HFFc6 (cell line): Measurements from ENCODE around the gene TMEM178B. TPM values are rescaled to one million over a fixed set of nuclear protein-coding genes. Genes with fewer than 3 reads are reported as not detected.
A peak's percentile ranks its signal among the peaks of the same experiment; 100 is the strongest.
"Not testable (repeated sequence)": the region's sequence is repeated elsewhere in the genome, so short reads cannot be mapped to it uniquely, and the experiment has no call there.

Source experiments
- DNase-seq: peaks from one replicate; pipeline ENCODE4 v3.0.0-alpha.2; 2018
- H3K27ac Mint-ChIP-seq: 2 replicates; pipeline ENCODE4 v1.8.0; 2020; ENCODE audit warnings: mild to moderate bottlenecking, mixed read lengths
- H3K27me3 Mint-ChIP-seq: 2 replicates; pipeline ENCODE4 v1.8.0; 2021; ENCODE audit warnings: mild to moderate bottlenecking, moderate library complexity, mixed read lengths; ENCODE audit not compliant: insufficient read depth
- H3K36me3 Mint-ChIP-seq: 2 replicates; pipeline ENCODE4 v1.8.0; 2021; ENCODE audit warnings: low read depth, mixed read lengths
- H3K4me1 Mint-ChIP-seq: 2 replicates; pipeline ENCODE4 v1.8.0; 2020; ENCODE audit warnings: low read depth, mixed read lengths
- H3K4me3 Mint-ChIP-seq: 2 replicates; pipeline ENCODE4 v1.8.0; 2020; ENCODE audit warnings: mild to moderate bottlenecking, moderate library complexity, mixed read lengths
- H3K9me3 Mint-ChIP-seq: 2 replicates; pipeline ENCODE4 v1.8.0; 2020; ENCODE audit warnings: mild to moderate bottlenecking, mixed read lengths
- CTCF ChIP-seq: fragments of 200-600 bp; sonication (generic); IDR thresholded peaks from 2 replicates; pipeline ENCODE4 v1.5.0; 2021; ENCODE audit warnings: antibody characterized with exemption, mild to moderate bottlenecking
- total RNA-seq, 6 experiments: library from RNA; stranded (reverse); fragmentation: NEBNext Ultra II Directional; extraction: Animal tissue kit (Norgen Biotek cat#: 25700); gene quantifications; 2 replicates in 1 of 6; 3 replicates in 5 of 6; pipeline ENCODE4 v1.2.3, GENCODE V29; 2021

The TMEM178B gene
- total RNA-seq, 6 experiments from 2014 or later: 2.8 to 8.4 (median 6.6) TPM

- Mint-ChIP-seq H3K4me1 (peaks cover 24% of the 10 kb centered on the region), H3K27me3 (peaks cover 5% of the 10 kb centered on the region; the same call in 1 of the 2 replicates), H3K4me3 (peak overlapping the region; percentile 38; the same call in 1 of the 2 replicates), H3K27ac (peak overlapping the region; percentile 19; the same call in 1 of the 2 replicates), H3K9me3 (no peaks in the 10 kb centered on the region; the same call in 1 of the 2 replicates), H3K36me3 (no peaks in the 10 kb centered on the region)
- no peak for DNase-seq
- no peak for TF ChIP-seq CTCF
Observed at GRCh38 chr7:141053626-141054025, 20.2 kb upstream of the TMEM178B start.

DNA sequence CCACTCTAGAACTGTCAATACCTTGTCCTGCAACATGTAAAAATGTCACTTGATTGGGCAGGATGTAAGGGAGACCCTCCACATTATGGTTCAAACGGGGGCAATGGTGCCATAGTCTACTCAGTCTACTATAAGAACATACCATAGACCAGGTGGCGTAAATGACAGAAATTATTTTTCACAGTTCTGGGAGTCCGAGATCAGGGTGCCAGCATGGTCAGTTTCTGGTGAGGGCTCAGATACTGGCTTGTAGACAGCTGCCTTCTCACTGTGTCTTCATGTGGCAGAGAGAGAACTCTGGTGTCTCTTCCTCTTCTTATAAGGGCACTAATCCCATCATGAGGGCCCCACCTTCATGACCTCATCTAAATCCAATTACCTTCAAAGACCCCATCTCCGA is 18.7 kb upstream of the TMEM178B start:
- Mint-ChIP-seq H3K4me3 (no peak overlapping the region), H3K27me3 (peaks cover 5% of the 10 kb centered on the region; the same call in 1 of the 2 replicates), H3K9me3 (no peaks in the 10 kb centered on the region; the same call in 1 of the 2 replicates), H3K27ac (no peak overlapping the region), H3K36me3 (no peaks in the 10 kb centered on the region), H3K4me1 (peaks cover 17% of the 10 kb centered on the region; the same call in 1 of the 2 replicates)
- TF ChIP-seq CTCF: no peak
- DNase-seq: no peak

DNA sequence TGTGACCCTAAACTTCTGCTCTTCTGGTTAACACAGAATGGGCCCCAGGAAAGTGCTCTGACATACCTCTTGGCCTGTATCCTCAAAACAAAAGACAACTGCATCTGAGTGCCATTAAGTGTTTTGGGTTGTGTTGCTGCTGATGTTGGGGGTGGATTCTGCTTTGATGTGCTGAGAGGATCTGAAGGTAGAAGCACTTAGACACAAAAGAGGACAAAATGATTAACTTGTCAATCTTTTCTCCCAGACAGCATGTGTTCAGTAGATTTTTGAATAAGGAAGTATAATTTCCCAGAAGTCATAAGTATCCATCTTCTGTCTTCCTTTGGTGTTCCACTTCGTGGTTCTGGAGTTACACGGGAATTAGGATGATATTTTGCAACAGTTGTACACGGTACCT is 16.1 kb upstream of the TMEM178B start:
- Mint-ChIP-seq H3K27me3 (peaks cover 3% of the 10 kb centered on the region; the same call in 1 of the 2 replicates), H3K27ac (no peak overlapping the region), H3K36me3 (no peaks in the 10 kb centered on the region), H3K4me3 (no peak overlapping the region), H3K4me1 (peaks cover 11% of the 10 kb centered on the region; the same call in 1 of the 2 replicates), H3K9me3 (no peaks in the 10 kb centered on the region; the same call in 1 of the 2 replicates)
- DNase-seq: no peak
- no peak for TF ChIP-seq CTCF

- H3K4me1 Mint-ChIP-seq: peaks cover 15% of the 10 kb centered on the region
- H3K4me3 Mint-ChIP-seq, H3K27ac Mint-ChIP-seq, H3K27me3 Mint-ChIP-seq, H3K9me3 Mint-ChIP-seq, DNase-seq, H3K36me3 Mint-ChIP-seq: not testable (repeated sequence)
Observed at GRCh38 chr7:141067856-141068255, 6.0 kb upstream of the TMEM178B start.

GRCh38 chr7:141071260-141071854 is 2.5 kb upstream of the TMEM178B start:
- H3K27me3 Mint-ChIP-seq: peaks cover 12% of the 10 kb centered on the region; the same call in 1 of the 2 replicates
- H3K27ac Mint-ChIP-seq: peak overlapping the region; percentile 3; the same call in 1 of the 2 replicates
- no peak for DNase-seq
- H3K36me3 Mint-ChIP-seq: no peaks in the 10 kb centered on the region
- TF ChIP-seq CTCF: no peak
- peaks cover 23% of the 10 kb centered on the region for H3K4me1 Mint-ChIP-seq
- peak overlapping the region; percentile 87 for H3K4me3 Mint-ChIP-seq
- H3K9me3 Mint-ChIP-seq: no peaks in the 10 kb centered on the region

DNA sequence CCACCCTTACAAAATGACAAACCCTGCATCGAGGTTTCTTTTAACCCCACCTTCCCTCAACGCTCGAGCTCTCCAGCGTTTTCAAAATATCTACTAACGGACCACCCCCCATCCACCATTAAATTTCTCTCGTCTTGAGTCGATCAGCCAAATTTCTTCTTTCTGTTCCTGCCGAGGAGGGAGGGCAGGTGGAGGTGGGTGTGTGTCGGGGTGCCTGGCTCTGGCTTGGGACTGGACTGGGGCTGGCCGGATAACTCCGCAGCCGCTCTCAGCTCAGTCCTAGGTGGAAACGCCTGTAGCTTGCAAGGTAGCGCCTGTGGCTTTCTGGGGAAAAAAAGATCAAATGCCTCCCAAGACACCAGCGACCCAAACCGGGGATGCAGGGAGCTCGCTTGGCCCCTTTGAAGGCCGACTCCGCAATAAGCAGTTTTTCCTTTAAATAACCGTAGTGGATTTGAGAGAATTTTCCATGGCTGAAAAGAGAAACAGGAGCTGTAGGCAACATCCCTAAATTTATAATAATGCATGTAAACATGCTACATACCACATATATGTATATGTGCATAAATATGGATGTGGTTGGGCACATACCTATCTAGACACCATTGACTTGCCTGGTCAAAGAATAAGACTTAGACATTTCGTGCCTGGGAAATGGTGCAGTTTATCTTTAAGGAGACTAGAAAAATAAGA is 1.9 kb upstream of the TMEM178B start:
- Mint-ChIP-seq H3K27me3 (peaks cover 12% of the 10 kb centered on the region; the same call in 1 of the 2 replicates), H3K4me1 (peaks cover 23% of the 10 kb centered on the region), H3K36me3 (no peaks in the 10 kb centered on the region), H3K9me3 (no peaks in the 10 kb centered on the region), H3K27ac (no peak overlapping the region), H3K4me3 (peak overlapping the region; percentile 87)
- TF ChIP-seq CTCF: no peak
- DNase-seq: no peak
